Neural cell (in vitro differentiated cells): ENCODE measurements around the gene CDH4. TPM values are rescaled to one million over a fixed set of nuclear protein-coding genes. Genes with fewer than 3 reads are reported as not detected.

ENCODE experiments used
- H2AFZ ChIP-seq: fragments of 200-600, 300-800 bp; sonication (generic), shearing (Covaris generic); 2 replicates; pipeline ENCODE4 v1.6.0; 2014; ENCODE audit warnings: low read depth, mild to moderate bottlenecking, antibody characterized with exemption, low read length, moderate library complexity
- H3F3A ChIP-seq: fragments of 200-600 bp; shearing (Covaris generic); 2 replicates; pipeline ENCODE4 v1.6.1; 2016; ENCODE audit warnings: mild to moderate bottlenecking, moderate library complexity, mixed read lengths, antibody characterized with exemption, low read length; ENCODE audit not compliant: insufficient read depth, poor library complexity, severe bottlenecking
- H3K27ac ChIP-seq: fragments of 200-600, 300-800 bp; sonication (generic), shearing (Covaris generic); 2 replicates; pipeline ENCODE4 v1.5.1; 2014; ENCODE audit warnings: mild to moderate bottlenecking, low read length, moderate library complexity
- H3K27me3 ChIP-seq: fragments of 300-800, 200-600 bp; sonication (generic), shearing (Covaris generic); 2 replicates; pipeline ENCODE4 v1.6.0; 2014; ENCODE audit warnings: mild to moderate bottlenecking, low read depth, low read length, moderate library complexity; ENCODE audit not compliant: insufficient read depth
- H3K36me3 ChIP-seq: fragments of 300-800, 200-600 bp; sonication (generic), shearing (Covaris generic); 2 replicates; pipeline ENCODE4 v1.5.1; 2014; ENCODE audit warnings: mild to moderate bottlenecking, antibody characterized with exemption, low read length, moderate library complexity; ENCODE audit not compliant: insufficient read depth
- H3K4me2 ChIP-seq: fragments of 300-800, 200-600 bp; sonication (generic), shearing (Covaris generic); 2 replicates; pipeline ENCODE4 v1.6.0; 2014; ENCODE audit warnings: mild to moderate bottlenecking, low read length
- H3K4me3 ChIP-seq: fragments of 300-800, 200-600 bp; sonication (generic), shearing (Covaris generic); 2 replicates; pipeline ENCODE4 v1.5.1; 2014; ENCODE audit warnings: mild to moderate bottlenecking, low read length, moderate library complexity
- H3K79me2 ChIP-seq: fragments of 200-600 bp; shearing (Covaris generic); replicated peaks from 2 replicates; pipeline ENCODE4 v1.6.0; 2014; ENCODE audit warnings: mild to moderate bottlenecking, low read length, moderate library complexity; ENCODE audit not compliant: insufficient read depth
- H3K9ac ChIP-seq: fragments of 300-800, 200-600 bp; sonication (generic), shearing (Covaris generic); 2 replicates; pipeline ENCODE4 v1.6.1; 2016; ENCODE audit warnings: mild to moderate bottlenecking, low read length, mixed read lengths
- H3K9me2 ChIP-seq: fragments of 200-600 bp; shearing (Covaris generic); 2 replicates; pipeline ENCODE4 v1.6.1; 2016; ENCODE audit warnings: mild to moderate bottlenecking, low read length, mixed read lengths; ENCODE audit not compliant: insufficient read depth
- H3K9me3 ChIP-seq: fragments of 200-600, 300-800 bp; sonication (generic), shearing (Covaris generic); 2 replicates; pipeline ENCODE4 v1.6.1; 2016; ENCODE audit warnings: mild to moderate bottlenecking, mixed run types, low read length, moderate library complexity, mixed read lengths
- H4K20me1 ChIP-seq: fragments of 200-600 bp; shearing (Covaris generic); 2 replicates; pipeline ENCODE4 v1.6.1; 2016; ENCODE audit warnings: mild to moderate bottlenecking, mixed run types; ENCODE audit not compliant: insufficient read depth
- CTCF ChIP-seq: fragments of 450-650 bp; IDR thresholded peaks from 2 replicates; pipeline ENCODE4 v1.5.1; 2014; ENCODE audit warnings: antibody characterized with exemption, mild to moderate bottlenecking, moderate library complexity; ENCODE audit not compliant: poor library complexity, severe bottlenecking
- EP300 ChIP-seq: fragments of 450-650 bp; conservative IDR thresholded peaks from 2 replicates; pipeline ENCODE4 v1.6.1; 2014; ENCODE audit warnings: antibody characterized with exemption, mild to moderate bottlenecking, moderate library complexity; ENCODE audit not compliant: poor library complexity, severe bottlenecking
- EZH2 ChIP-seq: fragments of 200-600, 300-800 bp; shearing (Covaris generic), sonication (generic); IDR thresholded peaks from 2 replicates; pipeline ENCODE4 v1.6.1; 2014; ENCODE audit warnings: antibody characterized with exemption, low read length, borderline replicate concordance, mild to moderate bottlenecking; ENCODE audit not compliant: insufficient read depth, poor library complexity, severe bottlenecking
- MXI1 ChIP-seq: fragments of 450-650 bp; conservative IDR thresholded peaks from 2 replicates; pipeline ENCODE4 v1.6.1; 2014; ENCODE audit warnings: antibody characterized with exemption, mild to moderate bottlenecking; ENCODE audit not compliant: poor library complexity, severe bottlenecking
- POLR2AphosphoS5 ChIP-seq: IDR thresholded peaks from 2 replicates; pipeline ENCODE4 v1.6.1; 2012
- RAD21 ChIP-seq: fragments of 450-650 bp; conservative IDR thresholded peaks from 2 replicates; pipeline ENCODE4 v1.6.1; 2014; ENCODE audit warnings: antibody characterized with exemption, mild to moderate bottlenecking, moderate library complexity
- REST ChIP-seq: IDR thresholded peaks from 2 replicates; pipeline ENCODE4 v1.6.1; 2012; ENCODE audit warnings: borderline replicate concordance
- SMC3 ChIP-seq: fragments of 450-650 bp; conservative IDR thresholded peaks from 2 replicates; pipeline ENCODE4 v1.6.1; 2014; ENCODE audit warnings: antibody characterized with exemption, mild to moderate bottlenecking, moderate library complexity; ENCODE audit not compliant: poor library complexity
- TAF1 ChIP-seq: IDR thresholded peaks from 2 replicates; pipeline ENCODE4 v1.6.1; 2012; ENCODE audit warnings: low read depth
- polyA plus RNA-seq: library from polyadenylated mRNA; depleted of rRNA; stranded (reverse); fragments of >200 nt; gene quantifications from 2 replicates; pipeline ENCODE4 v1.2.3, GENCODE V29; 2014

Gene CDH4
- polyA plus RNA-seq, 1 donor from 2014 or later, result 24.6 TPM

- Histone ChIP-seq H3K79me2 (no peaks in the 10 kb centered on the region), H3K27ac (no peak overlapping the region), H3K36me3 (peaks cover 8% of the 10 kb centered on the region), H2AFZ (no peak overlapping the region), H4K20me1 (no peaks in the 10 kb centered on the region), H3F3A (no peaks in the 10 kb centered on the region), H3K9ac (no peak overlapping the region), H3K4me3 (no peak overlapping the region), H3K4me2 (no peak overlapping the region), H3K27me3 (no peaks in the 10 kb centered on the region), H3K9me2 (no peaks in the 10 kb centered on the region), H3K9me3 (peaks cover 10% of the 10 kb centered on the region)
- no peak for TF ChIP-seq EZH2
Observed at GRCh38 chr20:61915101-61915500, 663.0 kb downstream of the CDH4 start.

- no peaks in the 10 kb centered on the region for H3K79me2 ChIP-seq
Observed at GRCh38 chr20:61916318-61916891, 664.3 kb downstream of the CDH4 start.

More at GRCh38 chr20:61916318-61916891, 664.3 kb downstream of the CDH4 start:
- TF ChIP-seq CTCF (no peak), POLR2AphosphoS5 (no peak), EP300 (no peak), SMC3 (no peak), EZH2 (no peak), REST (no peak), RAD21 (no peak), TAF1 (no peak), MXI1 (no peak)
- Histone ChIP-seq H3K4me2 (no peak overlapping the region), H3K4me3 (no peak overlapping the region), H3K27ac (no peak overlapping the region), H2AFZ (no peak overlapping the region), H3K36me3 (no peaks in the 10 kb centered on the region), H3K9me3 (no peaks in the 10 kb centered on the region), H3K27me3 (no peaks in the 10 kb centered on the region), H3F3A (no peaks in the 10 kb centered on the region), H4K20me1 (no peaks in the 10 kb centered on the region), H3K9me2 (no peaks in the 10 kb centered on the region), H3K9ac (no peak overlapping the region)
